Lower leg skin (tissue), 4 donors: ENCODE measurements around the gene RIMS4. TPM values are rescaled to one million over a fixed set of nuclear protein-coding genes. Genes with fewer than 3 reads are reported as not detected.

Source experiments
- DNase-seq, 2 donors: peaks; one replicate each; pipeline ENCODE4 v3.0.0-alpha.2; 2019; ENCODE audit warnings: low spot score in 2 of 2
- H3K4me3 ChIP-seq: fragments of 200-600 bp; sonication (generic); 2 replicates; pipeline ENCODE4 v1.5.1; 2017; ENCODE audit warnings: mild to moderate bottlenecking, low read depth; ENCODE audit not compliant: poor library complexity, severe bottlenecking
- POLR2A ChIP-seq, 2 donors: fragments of 450-650 bp; IDR thresholded peaks; one replicate each; pipeline ENCODE4 v1.6.1; 2016 to 2017; ENCODE audit warnings: antibody characterized with exemption in 2 of 2, mild to moderate bottlenecking in 1 of 2, moderate library complexity in 1 of 2
- WGBS, 2 donors: methylation state at CpG; one replicate each; pipeline ENCODE4 v1.1.5; 2018; 5-methylcytosine and 5-hydroxymethylcytosine counted together
- intact Hi-C: fragments of 100-400 bp; cut with DNase I; formaldehyde crosslinking; loops from one replicate; pipeline ENCODE4 v1.15.0; 2023; ENCODE audit warnings: low total_unique reads
- total RNA-seq, 4 donors: library from RNA; depleted of rRNA; stranded (reverse); fragments of >200 nt; gene quantifications; one replicate each; pipeline ENCODE4 v1.1.0, GENCODE V29; 2016
- TF ChIP-seq, protein P1 (sequence below), 3 donors: fragments of 450-650 bp; IDR thresholded peaks; one replicate each; pipeline ENCODE4 v1.5.1; 2016; ENCODE audit warnings: antibody characterized with exemption in 3 of 3, mild to moderate bottlenecking in 3 of 3, moderate library complexity in 2 of 3

RIMS4 gene
- total RNA-seq, 4 donors from 2014 or later: 0.12 to 0.91 (median 0.39) TPM; not detected in 1

DNA sequence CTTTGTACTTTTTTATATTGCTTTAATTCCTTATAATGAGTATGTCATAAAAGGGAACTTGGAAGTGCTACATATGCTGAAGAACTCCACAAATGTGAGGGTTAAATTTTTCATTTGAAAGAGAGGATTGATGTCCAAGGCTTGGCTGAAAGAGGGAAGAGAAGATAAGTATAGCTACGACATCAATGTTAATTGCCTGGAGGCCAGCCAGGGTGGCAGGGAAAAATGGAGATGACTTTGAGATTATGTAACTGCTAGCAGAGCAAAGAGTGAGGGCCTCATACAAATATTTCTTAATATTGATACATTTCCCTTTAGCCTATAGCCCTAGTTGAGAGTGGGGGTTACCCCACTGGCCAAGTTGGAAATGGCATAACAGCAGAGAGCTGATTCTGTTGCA lies 24.8 kb upstream of the RIMS4 start:
- no peak for TF ChIP-seq POLR2A (IDR thresholded peaks at IDR 0.05)
- TF ChIP-seq, protein P1, sequence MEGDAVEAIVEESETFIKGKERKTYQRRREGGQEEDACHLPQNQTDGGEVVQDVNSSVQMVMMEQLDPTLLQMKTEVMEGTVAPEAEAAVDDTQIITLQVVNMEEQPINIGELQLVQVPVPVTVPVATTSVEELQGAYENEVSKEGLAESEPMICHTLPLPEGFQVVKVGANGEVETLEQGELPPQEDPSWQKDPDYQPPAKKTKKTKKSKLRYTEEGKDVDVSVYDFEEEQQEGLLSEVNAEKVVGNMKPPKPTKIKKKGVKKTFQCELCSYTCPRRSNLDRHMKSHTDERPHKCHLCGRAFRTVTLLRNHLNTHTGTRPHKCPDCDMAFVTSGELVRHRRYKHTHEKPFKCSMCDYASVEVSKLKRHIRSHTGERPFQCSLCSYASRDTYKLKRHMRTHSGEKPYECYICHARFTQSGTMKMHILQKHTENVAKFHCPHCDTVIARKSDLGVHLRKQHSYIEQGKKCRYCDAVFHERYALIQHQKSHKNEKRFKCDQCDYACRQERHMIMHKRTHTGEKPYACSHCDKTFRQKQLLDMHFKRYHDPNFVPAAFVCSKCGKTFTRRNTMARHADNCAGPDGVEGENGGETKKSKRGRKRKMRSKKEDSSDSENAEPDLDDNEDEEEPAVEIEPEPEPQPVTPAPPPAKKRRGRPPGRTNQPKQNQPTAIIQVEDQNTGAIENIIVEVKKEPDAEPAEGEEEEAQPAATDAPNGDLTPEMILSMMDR (IDR thresholded peaks at IDR 0.05): no peak
- 18 to 21% methylated on average over 1 of the region's 1 CpG for WGBS, 2 donors
- no peak for DNase-seq
- H3K4me3 ChIP-seq: no peak overlapping the region
- intact Hi-C loops: no loop called here

DNA sequence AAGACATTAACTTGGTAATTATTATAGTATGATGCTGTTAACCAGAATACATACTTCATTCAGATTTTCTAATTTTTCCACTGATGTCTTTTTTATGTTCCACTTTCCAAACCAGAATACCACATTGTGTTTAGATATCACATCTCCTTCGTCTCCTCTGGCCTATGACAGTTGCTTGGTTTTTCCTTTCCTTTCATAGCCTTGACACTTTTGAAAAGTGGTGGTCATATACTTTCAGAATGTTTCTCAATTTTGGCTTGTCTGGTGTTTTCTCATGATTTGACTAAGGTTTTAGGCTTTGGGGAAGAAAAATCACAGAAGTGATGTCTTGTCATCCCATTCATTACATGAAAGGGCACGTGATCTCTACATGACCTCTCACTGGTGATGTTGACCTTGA lies 24.3 kb upstream of the RIMS4 start:
- TF ChIP-seq, protein P1 (IDR thresholded peaks at IDR 0.05): no peak
- no peak for TF ChIP-seq POLR2A (IDR thresholded peaks at IDR 0.05)
- intact Hi-C loops: no loop called here
- no peak overlapping the region for H3K4me3 ChIP-seq
- 70 to 73% methylated on average over 2 of the region's 2 CpGs for WGBS, 2 donors
- DNase-seq: no peak

DNA sequence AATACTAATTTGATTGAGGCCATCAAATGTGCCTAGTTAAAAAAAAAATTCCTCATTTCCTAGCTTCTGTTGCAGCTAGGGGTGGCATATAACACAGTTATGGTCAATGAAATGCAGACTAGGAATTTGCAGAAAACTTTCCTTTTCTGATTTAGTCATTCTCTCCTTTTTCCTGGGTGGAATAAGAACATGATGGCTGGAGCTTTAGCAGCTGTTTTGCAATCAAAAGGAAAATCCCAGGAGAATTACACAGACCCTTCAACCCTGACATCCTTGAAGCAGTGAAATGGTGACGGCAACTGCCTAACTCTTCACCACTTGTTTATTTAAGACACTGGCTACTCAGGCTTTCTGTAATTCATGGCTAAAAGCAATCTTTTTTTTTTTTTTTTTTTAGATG lies 23.1 kb upstream of the RIMS4 start:
- H3K4me3 ChIP-seq: no peak overlapping the region
- 90 to 97% methylated on average over 1 of the region's 1 CpG for WGBS, 2 donors
- intact Hi-C loops: no loop called here
- TF ChIP-seq POLR2A (IDR thresholded peaks at IDR 0.05): no peak
- TF ChIP-seq, protein P1 (IDR thresholded peaks at IDR 0.05): no peak
- no peak for DNase-seq

DNA sequence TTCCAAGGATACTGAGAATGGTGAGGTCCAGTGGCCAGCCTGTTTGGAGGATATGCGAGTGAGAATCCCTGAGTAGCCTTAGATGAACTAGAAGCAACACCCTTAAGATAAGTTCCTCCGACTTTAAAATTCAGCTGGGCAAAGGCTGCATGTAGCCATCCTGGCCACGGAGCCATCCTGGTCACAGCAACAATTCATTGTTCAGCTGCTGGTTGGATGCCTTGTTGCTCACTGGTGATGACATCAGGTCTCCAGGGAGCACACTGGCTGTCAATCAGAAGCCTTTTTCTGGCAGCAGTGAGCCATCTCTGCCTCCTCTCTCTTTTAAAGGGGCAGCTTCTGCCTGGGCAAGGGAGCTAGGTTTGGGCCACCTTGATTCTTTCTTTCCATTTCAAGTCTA lies 22.4 kb upstream of the RIMS4 start:
- 51 to 56% methylated on average over 3 of the region's 3 CpGs for WGBS, 2 donors
- peak in 1 of 2 donors; percentile 74 for DNase-seq
- TF ChIP-seq POLR2A (IDR thresholded peaks at IDR 0.05): no peak
- TF ChIP-seq, protein P1 (IDR thresholded peaks at IDR 0.05): no peak
- H3K4me3 ChIP-seq: no peak overlapping the region
- intact Hi-C loops: no loop called here

DNA sequence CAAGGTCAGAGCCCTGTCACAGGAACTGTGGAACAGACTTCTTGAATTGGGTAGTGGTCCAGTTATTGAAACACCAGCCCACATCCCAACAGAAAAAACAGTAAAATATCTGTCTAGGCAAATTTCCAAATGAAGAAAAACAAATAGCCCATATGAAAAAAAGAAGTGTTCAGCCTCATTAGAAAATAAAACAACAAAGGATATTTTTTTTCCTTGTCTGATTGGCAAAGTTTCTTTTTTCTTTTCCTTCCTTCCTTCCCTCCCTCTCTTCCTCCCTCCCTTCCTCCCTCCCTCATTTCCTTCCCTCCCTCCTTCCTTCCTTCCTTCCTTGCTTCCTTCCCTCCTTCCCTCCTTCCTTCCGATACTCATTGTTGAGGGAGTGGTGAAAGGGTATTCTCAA lies 20.6 kb upstream of the RIMS4 start:
- TF ChIP-seq, protein P1 (IDR thresholded peaks at IDR 0.05): no peak
- TF ChIP-seq POLR2A (IDR thresholded peaks at IDR 0.05): no peak
- no peak for DNase-seq
- 50 to 75% methylated on average over 1 of the region's 1 CpG for WGBS, 2 donors
- no peak overlapping the region for H3K4me3 ChIP-seq
- intact Hi-C loops: no loop called here

DNA sequence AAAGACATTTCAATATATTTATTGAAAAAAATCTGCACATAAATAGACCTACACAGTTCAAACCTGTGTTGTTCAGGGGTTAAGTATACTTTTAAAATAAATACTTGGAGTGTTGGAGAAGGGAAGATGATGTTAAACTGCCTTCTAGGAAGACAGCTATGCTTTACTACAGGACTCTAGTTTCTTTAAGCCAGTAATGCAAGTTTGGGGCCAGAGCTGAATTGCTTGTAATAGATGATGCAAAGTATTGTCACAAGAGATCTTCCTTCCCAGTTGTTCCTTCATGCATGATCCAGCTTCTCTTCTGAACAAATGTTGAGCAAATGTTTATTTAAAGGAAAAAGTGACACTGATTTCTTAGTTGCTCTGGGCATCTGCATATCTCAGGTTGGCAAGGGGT lies 20.2 kb upstream of the RIMS4 start:
- TF ChIP-seq, protein P1 (IDR thresholded peaks at IDR 0.05): no peak
- no peak for TF ChIP-seq POLR2A (IDR thresholded peaks at IDR 0.05)

More for the DNA sequence above, 20.2 kb upstream of the RIMS4 start:
- DNase-seq: no peak
- intact Hi-C loops: no loop called here
- H3K4me3 ChIP-seq: no peak overlapping the region
